HG03095 (cell line): ENCODE data around the gene GRWD1.

Source experiments
- ATAC-seq: cut with Tn5 transposase; IDR thresholded peaks from one replicate; pipeline ENCODE4 v1.9.1; 2021; ENCODE audit warnings: moderate library complexity; ENCODE audit not compliant: unreplicated experiment

GRWD1 gene

DNA sequence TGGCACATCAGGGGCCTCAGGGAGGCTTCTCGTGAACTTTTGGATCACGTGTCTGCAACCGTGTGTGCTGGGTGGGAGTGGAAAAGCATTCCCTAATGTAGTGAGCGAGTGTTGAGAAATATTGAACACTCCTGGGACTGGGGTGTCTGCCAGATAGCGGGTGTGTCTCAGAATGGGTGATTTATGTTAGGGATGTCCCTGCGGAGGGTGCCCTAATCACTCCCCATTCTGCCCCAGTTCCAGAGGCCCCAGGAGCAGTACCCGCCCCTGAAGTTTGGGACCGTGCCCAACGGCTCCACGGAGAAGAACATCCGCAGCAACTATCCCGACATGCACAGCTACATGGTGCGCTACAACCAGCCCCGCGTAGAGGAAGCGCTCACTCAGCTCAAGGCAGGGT is 24.2 kb upstream of the GRWD1 start:
- no peak for ATAC-seq

DNA sequence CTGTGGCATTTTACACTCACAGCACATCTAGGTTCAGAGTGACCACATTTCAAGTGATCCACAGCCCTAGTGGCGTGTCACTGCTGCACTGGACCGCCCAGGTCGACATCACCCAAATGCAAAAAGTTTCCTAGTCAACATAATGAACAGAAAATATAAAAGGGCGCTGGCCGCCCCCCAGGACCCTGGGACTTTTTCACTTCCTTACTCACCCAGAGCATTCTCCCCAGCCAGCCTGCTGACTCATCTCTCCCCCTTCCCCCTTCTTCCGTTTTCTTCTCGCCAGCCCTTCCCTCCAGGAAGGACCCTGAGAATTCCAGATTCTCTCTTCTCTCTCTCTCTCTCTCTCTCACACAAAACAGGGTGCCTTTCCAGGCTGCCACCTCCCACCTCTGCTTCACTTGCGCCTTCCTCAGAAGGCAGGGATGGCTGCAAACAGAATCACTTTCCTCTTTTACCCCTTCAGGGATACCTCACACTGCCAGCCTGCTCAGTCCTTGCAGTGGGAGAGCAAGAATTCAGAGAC is 21.0 kb upstream of the GRWD1 start:
- ATAC-seq: no peak

DNA sequence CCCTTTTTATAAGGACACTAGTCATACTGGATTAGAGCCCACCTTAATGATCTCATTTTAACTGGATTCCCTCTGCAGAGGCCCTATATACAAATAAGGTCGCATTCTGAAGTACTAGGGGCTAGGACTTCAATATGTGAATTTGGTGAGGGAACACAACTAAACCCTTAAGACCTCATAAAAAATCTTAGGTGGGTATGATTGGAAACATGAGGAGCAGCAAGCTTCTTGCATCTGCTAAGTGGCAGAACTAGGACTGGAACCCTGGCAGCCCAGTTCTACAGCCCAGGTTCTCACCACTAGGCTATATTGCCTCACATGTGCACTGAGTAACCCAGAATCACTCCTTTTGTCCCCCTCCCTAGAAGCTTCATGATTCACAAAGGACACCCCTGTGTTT is 17.1 kb upstream of the GRWD1 start:
- ATAC-seq: no peak

DNA sequence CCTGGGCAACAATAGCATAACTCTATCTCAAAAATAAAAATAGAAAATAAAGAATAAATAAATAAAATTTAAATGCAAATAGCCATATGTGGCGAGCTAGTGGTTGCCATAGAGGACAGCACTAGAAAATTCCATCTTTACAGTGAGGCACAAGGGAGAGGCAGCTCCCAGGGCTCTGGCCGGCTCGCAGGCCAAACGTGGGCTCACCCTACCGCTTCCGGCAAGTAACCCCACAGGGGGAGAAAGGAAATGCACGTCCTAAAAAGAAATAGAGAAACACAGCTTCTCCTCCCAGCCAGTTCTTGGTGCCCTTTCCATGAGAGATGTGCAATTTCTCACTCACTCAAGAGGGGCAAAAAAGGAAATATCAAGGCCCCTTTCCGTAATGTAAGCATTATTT is 12.4 kb upstream of the GRWD1 start:
- ATAC-seq: no peak

DNA sequence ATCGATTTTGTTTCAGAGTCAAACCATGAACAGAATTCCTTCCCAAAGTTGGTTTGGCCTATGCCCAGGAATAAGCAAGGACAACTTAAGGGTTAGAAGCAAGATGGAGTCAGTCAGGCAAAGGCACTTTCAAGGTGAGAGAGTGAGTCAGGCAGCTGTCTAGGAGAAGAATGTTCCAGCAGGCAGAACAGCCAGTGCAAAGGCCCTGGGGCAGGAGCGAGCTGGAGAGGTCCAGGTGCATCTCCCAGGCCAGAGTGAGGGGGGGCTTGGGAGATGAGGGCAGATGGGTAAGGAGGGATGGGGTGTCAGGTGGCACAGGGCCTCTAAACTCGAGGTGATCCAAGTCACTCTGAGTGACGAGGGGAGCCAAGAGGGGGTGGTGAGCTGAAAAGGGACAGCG is 9.2 kb upstream of the GRWD1 start:
- no peak for ATAC-seq

DNA sequence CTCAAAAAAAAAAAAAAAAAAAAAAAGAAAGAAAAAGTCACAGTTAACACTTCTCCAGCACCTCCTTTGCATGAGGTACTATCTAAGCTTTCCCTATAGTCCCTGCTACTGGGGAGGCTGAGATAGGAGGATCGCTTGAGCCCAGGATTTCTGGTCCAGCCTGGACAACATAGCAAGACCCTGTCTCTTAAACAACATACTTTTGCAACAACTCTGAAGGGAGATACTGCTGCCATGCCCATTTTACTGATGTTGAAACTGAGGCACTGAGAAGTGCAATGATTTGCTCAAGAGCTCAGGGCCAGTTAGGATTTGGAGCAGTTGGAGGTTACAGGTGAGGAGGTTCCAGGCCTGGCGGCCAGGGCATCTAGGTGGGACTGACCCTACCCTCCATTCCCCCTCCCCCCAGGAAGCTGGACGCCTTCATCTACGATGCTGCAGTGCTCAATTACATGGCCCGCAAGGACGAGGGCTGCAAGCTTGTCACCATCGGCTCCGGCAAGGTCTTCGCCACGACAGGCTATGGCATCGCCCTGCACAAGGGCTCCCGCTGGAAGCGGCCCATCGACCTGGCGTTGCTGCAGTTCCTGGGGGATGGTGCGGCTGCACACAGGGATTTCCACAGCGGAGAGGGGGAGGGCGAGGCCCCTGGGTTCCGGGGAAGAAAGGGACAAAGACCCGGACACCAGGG is 4.3 kb upstream of the GRWD1 start:
- ATAC-seq: no peak

DNA sequence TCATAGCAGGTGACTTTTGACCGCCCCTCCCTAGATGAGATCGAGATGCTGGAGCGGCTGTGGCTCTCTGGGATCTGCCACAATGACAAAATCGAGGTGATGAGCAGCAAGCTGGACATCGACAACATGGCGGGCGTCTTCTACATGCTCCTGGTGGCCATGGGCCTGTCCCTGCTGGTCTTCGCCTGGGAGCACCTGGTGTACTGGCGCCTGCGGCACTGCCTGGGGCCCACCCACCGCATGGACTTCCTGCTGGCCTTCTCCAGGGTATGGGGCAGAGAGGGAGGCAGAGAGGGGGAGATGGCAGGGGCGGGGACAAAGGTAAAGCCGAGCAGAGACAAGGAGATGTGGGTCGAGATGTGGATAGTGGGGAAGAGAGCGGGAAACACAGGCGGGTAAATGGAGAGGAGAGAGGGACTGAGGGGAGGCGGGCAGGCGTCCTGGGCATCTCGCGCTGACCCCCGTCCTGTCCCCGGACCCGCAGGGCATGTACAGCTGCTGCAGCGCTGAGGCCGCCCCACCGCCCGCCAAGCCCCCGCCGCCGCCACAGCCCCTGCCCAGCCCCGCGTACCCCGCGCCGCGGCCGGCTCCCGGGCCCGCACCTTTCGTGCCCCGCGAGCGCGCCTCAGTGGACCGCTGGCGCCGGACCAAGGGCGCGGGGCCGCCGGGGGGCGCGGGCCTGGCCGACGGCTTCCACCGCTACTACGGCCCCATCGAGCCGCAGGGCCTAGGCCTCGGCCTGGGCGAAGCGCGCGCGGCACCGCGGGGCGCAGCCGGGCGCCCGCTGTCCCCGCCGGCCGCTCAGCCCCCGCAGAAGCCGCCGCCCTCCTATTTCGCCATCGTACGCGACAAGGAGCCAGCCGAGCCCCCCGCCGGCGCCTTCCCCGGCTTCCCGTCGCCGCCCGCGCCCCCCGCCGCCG is 3.4 kb upstream of the GRWD1 start:
- no peak for ATAC-seq

DNA sequence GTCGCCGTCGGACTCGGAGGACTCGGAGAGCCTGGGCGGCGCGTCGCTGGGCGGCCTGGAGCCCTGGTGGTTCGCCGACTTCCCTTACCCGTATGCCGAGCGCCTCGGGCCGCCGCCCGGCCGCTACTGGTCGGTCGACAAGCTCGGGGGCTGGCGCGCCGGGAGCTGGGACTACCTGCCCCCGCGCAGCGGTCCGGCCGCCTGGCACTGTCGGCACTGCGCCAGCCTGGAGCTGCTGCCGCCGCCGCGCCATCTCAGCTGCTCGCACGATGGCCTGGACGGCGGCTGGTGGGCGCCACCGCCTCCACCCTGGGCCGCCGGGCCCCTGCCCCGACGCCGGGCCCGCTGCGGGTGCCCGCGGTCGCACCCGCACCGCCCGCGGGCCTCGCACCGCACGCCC is 2.5 kb upstream of the GRWD1 start:
- ATAC-seq: no peak

DNA sequence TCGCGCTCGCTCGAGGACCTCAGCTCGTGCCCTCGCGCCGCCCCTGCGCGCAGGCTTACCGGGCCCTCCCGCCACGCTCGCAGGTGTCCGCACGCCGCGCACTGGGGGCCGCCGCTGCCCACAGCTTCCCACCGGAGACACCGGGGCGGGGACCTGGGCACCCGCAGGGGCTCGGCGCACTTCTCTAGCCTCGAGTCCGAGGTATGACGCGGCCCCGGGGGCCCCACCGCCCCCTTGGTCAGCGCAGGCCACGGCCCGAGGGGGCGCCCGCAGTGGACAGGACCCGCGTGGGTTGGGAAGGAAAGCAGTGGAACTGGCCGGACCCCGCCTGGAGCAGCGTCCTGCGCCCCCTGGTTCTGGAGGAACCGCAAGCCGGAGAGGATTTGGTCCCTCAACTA is 2.1 kb upstream of the GRWD1 start:
- no peak for ATAC-seq

DNA sequence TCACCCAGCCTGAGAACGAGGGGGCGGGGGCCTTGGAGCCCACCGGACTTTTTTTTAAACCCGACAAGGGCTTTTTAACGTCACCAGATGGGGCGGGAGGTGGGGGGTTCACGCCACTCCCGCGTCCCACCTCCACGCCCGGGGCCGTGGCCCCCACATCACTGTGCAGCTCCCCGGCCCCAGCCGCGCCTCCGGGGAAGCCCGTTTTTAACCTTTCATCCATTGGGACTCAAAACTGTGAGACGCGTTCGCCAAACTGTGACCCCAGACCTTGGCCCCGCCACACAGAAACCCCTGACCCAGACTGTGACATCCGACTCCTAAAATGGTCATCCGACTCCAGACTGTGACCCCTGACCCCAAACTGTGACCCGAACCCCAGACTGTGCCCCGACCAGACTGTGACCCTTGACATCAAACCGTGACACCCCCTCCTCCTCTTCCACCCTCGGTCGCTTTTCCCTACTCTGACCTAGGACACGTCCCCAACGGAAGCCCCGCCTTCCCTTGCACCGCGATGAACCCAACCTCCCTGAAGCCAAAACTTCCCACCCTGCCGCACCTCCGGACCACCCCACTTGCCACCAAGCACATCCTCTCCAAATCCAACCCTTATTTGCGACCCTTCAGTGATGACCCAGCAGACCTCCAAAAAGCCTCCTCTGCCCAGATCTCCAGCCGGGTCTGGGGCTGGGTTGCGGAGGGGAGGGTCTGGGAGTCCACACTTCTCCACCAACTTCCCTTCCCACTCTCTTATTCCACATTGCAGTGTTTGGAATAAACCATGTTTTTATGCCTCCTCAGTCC is 1.5 kb upstream of the GRWD1 start:
- no peak for ATAC-seq

DNA sequence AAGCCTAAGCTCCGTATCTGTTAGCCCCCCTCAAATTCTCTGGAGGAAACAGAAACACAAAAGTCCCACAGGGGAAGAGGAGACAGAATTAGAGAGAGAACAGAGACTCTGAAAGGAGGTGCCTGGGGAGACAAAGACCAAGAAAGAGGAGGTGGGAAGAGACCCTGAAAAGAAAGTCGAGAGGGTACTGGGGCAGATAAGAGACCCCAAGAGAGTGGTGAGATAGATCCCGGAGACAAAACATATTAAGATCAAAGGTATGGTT is 915 bp upstream of the GRWD1 start:
- ATAC-seq: no peak

DNA sequence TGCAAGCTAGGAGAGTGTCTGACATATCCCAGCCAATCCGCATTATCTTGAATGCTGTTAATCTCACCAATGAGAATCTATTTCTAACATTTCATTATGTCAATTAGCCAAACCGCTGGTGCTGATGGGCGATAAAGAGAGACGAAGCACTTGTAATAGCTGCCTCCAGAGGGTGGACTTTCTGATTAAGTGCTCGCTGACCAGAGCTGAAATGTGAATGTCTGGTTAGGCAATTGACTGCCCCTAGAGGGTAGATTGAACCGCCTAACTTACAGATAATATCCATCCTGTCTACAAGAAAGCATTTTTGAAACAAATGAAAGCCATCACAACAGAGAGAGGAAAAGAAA is 552 bp upstream of the GRWD1 start:
- peak; percentile 8 for ATAC-seq

DNA sequence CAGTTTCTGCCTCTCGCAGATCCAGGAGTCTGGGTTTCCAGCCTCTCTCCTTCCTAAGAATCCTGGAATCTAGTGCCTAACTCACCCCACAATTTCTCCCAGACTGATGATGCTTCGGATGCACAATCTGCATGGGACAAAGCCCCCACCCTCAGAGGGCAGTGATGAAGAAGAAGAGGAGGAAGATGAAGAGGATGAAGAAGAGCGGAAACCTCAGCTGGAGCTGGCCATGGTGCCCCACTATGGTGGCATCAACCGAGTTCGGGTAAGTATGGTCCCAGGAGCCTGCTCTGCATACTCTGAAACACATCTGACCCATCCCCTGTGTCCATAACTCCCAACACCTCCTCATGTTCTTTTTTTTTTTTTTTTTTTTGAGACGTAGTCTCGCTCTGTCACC is 796 bp downstream of the GRWD1 start:
- ATAC-seq: no peak

DNA sequence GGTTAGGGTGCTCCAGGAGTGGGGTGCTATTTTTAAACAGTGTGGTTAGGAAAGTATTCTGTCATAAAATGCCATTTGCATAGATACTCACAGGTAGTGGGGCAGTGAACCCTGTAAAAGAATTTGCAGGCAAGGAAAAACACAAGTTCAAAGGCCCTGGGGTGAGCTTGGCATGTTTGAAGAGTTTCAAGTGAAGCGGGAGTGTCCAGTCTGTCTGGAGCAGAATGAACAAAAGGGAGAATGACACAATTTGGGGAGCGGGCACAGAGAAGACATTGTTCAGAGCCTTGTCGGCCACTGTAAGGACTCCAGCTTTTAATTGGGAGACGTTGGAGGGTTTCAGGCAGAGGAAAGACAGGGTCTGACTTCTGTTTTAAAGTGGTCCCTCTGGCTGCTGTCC is 2.8 kb downstream of the GRWD1 start:
- no peak for ATAC-seq

DNA sequence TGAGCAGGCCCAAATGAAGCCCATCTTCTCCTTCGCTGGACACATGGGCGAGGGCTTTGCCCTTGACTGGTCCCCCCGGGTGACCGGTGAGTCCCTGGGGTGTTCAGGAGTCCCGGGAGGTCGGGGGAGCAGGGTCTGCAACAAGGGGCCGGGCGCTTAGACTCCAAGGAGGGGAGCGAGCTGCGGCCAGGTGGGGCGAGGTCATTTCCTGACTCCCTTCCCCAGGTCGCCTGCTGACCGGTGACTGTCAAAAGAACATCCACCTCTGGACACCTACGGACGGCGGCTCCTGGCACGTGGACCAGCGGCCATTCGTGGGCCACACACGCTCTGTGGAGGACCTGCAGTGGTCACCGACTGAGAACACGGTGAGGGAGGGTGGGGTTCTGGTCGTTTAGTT is 4.7 kb downstream of the GRWD1 start:
- no peak for ATAC-seq

DNA sequence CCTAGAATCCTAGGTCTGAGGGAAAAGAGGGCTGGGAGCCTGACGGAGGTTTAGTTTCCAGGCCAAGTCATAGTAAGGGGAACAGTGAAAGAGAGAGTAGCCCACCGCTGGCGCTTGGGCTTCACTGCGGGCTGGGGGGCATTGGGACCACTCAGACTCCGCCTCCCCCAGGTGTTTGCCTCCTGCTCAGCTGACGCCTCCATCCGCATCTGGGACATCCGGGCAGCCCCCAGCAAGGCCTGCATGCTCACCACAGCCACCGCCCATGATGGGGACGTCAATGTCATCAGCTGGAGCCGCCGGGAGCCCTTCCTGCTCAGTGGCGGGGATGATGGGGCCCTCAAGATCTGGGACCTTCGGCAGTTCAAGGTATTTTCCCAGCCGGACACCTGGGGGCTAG is 5.1 kb downstream of the GRWD1 start:
- ATAC-seq: no peak

DNA sequence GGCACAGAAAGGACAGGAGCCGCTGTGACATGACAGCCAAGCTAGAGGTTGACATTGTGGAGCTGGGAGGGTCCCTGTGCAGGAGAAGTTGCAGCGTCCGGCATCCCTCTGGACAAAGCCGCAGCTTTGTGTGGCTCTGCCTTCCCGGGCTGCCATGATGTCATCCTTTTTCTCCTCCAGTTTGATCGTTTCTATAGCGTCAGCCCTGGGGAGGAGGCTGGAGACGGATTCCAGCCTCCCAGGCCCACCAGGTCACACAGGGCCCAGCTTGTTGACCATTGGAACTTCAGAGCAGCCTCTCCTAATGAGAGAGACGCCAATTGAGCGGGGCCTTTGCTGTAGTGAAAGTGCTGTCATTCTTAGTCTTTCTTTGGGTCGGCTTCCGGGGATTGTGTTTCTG is 5.8 kb downstream of the GRWD1 start:
- no peak for ATAC-seq

DNA sequence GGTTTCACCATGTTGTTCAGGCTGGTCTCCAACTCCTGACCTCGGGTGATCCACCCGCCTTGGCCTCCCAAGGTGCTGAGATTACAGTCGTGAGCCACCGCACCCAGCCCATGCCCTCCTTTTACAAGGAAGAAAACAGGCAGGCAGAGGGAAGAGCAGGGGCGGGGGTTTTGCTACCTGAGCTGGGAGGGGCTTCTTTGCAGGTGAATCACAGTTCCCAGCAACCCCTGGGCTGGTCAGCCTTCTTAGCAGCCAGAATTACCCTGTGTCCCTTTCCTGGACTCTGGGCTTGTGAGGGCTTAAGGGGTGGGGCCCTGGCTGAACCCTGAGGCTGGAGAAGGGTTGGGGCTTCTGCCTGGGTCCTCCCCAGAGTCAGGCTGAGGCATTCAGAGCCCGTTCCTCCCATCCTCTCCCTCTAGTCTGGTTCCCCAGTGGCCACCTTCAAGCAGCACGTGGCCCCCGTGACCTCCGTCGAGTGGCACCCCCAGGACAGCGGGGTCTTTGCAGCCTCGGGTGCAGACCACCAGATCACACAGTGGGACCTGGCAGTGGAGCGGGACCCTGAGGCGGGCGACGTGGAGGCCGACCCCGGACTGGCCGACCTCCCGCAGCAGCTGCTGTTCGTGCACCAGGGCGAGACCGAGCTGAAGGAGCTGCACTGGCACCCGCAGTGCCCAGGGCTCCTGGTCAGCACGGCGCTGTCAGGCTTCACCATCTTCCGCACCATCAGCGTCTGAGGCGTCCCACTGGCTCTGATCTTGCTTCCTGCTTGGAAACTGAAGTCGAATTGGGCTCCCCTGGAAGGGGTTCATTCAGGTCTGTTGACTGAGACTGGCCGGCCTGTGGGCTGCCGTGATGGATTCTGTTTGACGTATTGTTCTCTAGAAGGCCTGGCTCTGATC is 6.8 kb downstream of the GRWD1 start:
- ATAC-seq: no peak

DNA sequence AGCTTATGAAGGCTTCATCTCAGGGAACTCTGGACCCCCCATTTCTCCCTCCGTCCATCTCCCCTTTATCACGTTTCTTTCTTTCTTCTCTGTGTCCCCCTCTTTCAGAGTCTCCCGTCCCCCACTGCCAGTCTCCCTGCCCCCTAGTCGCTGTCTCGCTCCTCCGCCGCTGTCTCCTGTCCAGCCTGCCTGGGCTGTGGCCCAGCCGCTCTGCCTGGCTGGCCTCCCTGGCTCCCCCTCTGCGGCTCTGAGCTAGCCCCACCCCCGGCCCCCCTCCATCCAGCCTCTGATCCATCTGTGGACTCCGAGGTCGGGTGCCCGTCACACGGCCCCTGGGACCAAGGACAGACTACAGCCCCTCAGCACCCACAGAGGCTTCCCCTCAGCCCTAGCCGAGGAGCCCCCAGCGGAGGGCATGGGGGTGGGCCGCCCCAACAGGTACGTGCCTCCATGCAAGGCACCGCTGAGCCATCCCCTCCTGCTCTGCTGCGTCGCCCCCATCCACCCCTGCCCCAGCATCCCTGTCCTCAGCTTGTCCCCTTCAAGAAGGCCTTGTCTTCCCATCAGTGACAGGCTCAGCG is 8.5 kb downstream of the GRWD1 start:
- ATAC-seq: no peak

DNA sequence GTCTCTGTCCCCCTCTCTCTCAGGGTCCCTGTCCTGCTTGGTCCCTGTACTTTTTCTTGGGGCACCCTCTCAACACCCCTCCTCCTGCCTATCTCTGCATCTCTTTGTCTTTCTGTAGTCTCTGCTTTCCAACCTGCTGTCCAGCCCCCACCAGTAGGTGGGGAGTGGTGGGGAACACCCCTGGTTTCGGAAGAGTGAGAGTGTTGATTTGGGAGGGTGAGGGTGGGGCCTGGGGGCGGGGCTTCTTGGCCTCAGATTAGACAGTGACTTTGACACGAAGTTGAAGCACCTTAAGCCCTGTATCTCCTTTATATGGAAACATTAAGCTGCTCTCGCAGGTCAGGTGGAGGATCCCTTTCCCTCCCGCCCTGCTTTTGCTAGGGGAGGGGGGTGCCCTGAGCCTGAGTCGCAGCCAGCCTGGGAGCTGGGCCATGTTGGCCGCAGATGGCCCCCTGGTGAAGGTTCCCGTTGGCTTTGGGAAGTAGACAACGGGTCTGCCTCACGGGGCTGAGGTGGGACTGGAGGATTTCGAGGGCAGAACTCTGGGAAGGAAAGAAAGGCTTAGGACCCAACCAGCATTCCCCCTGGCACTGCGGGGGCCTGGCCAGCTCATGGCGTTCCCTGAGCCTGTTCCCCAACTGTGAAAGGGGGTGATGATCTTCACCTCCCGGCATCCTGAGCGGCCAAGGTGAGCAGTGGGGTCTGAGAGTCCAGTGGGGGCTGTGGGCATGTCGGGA is 9.6 kb downstream of the GRWD1 start, which contains the start of gene KCNJ14:
Gene KCNJ14, plus strand, starts transcription at position 404 of the 737 bp plus-strand sequence. CDS start 6,151 bp downstream, outside the sequence.
- no peak for ATAC-seq
